ENCODE data around the gene RGS2.

DNA sequence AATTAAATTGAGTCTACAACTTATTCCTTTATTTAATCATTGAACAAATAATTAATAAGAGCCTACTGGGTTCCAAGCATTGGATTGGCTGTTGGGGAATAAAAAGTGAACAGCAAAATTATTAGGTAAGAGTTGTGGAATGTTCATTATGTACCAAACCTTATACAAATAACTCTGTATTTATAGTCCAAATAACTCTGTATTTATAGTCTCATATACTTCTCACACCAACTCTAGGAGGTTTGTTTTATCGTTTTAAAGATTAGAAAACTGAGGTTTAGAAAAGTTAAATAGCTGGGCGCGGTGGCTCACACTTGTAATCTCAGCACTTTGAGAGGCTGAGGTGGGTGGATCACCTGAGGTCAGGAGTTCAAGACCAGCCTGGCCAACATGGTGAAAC, 40.6 kb downstream of the RGS2 start:
- TF ChIP-seq, protein P1, sequence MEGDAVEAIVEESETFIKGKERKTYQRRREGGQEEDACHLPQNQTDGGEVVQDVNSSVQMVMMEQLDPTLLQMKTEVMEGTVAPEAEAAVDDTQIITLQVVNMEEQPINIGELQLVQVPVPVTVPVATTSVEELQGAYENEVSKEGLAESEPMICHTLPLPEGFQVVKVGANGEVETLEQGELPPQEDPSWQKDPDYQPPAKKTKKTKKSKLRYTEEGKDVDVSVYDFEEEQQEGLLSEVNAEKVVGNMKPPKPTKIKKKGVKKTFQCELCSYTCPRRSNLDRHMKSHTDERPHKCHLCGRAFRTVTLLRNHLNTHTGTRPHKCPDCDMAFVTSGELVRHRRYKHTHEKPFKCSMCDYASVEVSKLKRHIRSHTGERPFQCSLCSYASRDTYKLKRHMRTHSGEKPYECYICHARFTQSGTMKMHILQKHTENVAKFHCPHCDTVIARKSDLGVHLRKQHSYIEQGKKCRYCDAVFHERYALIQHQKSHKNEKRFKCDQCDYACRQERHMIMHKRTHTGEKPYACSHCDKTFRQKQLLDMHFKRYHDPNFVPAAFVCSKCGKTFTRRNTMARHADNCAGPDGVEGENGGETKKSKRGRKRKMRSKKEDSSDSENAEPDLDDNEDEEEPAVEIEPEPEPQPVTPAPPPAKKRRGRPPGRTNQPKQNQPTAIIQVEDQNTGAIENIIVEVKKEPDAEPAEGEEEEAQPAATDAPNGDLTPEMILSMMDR (IDR thresholded peaks at IDR 0.05), result no peak
- TF ChIP-seq EZH2 (IDR thresholded peaks at IDR 0.05), result no peak
